ENCODE measurements around the gene RDH12.

GRCh38 chr14:67675219-67675582 lies 26.5 kb upstream of the RDH12 start:
- TF ChIP-seq CTCF (IDR thresholded peaks at IDR 0.05; ENCODE audit: low read depth, low read length, poor library complexity, severe bottlenecking) (no peak), EZH2phosphoT487 (IDR thresholded peaks at IDR 0.05; ENCODE audit: borderline replicate concordance, low read length) (no peak)

Data from DOHH2 (cell line).